H1 (cell line): ENCODE results near the gene LGI4. TPM values are rescaled to one million over a fixed set of nuclear protein-coding genes. Genes with fewer than 3 reads are reported as not detected.
"Not testable (repeated sequence)": the region's sequence is repeated elsewhere in the genome, so short reads cannot be mapped to it uniquely, and the experiment has no call there.

Source experiments
- CTCF ChIA-PET: fragments of 300-600 bp; sonication (Branson Sonifier 250); formaldehyde crosslinking; loops from one replicate; lab custom pipeline; 2021; ENCODE audit not compliant: partially characterized antibody; lab: Charles Lee
- POLR2A ChIA-PET: fragments of 300-600 bp; sonication (Branson Sonifier 250); formaldehyde crosslinking; loops from one replicate; lab custom pipeline; 2021; ENCODE audit warnings: inconsistent platforms; ENCODE audit not compliant: partially characterized antibody; lab: Charles Lee
- DNase-seq, 2 experiments: peaks; one replicate each; pipeline versions ENCODE4 v3.0.0 to v3.0.0-alpha.2; 2010 to 2022; ENCODE audit warnings: low spot score in 2 of 2, low read depth in 1 of 2, mixed read lengths in 1 of 2
- FAIRE-seq: peaks from 2 replicates; lab custom pipeline; 2011; peaks lifted over from hg19 to GRCh38; lab: Jason Lieb, UNC
- H2AFZ ChIP-seq: 2 replicates; pipeline ENCODE4 v1.8.1; 2012; ENCODE audit warnings: low read length, inconsistent platforms
- H2AK5ac ChIP-seq: 2 replicates; pipeline ENCODE4 v1.6.1; 2013; ENCODE audit warnings: low read depth, low read length
- H2BK120ac ChIP-seq: replicated peaks from 2 replicates; pipeline ENCODE3; 2013; ENCODE audit warnings: low read depth, low read length, inconsistent platforms
- H2BK12ac ChIP-seq: 2 replicates; pipeline ENCODE4 v1.6.1; 2013; ENCODE audit warnings: low read depth, low read length
- H2BK15ac ChIP-seq: 2 replicates; pipeline ENCODE4 v1.6.1; 2013; ENCODE audit warnings: low read length
- H2BK20ac ChIP-seq: 2 replicates; pipeline ENCODE4 v1.6.1; 2013; ENCODE audit warnings: low read length
- H2BK5ac ChIP-seq: 2 replicates; pipeline ENCODE4 v1.6.1; 2013; ENCODE audit warnings: low read depth, low read length
- H3K14ac ChIP-seq: 2 replicates; pipeline ENCODE4 v1.6.1; 2013; ENCODE audit warnings: inconsistent platforms; ENCODE audit not compliant: insufficient read length
- H3K18ac ChIP-seq: 2 replicates; pipeline ENCODE4 v1.6.1; 2013; ENCODE audit warnings: low read length; ENCODE audit errors: extremely low read depth
- H3K23ac ChIP-seq: 2 replicates; pipeline ENCODE4 v1.6.1; 2013; ENCODE audit warnings: inconsistent platforms; ENCODE audit not compliant: insufficient read length
- H3K23me2 ChIP-seq: 2 replicates; pipeline ENCODE4 v1.6.1; 2013; ENCODE audit warnings: low read depth, low read length
- H3K27ac ChIP-seq: 2 replicates; pipeline ENCODE4 v1.6.1; 2011; ENCODE audit warnings: low read depth, low read length, inconsistent platforms
- H3K27me3 ChIP-seq, 4 experiments: replicated peaks in 1 of 4; 1 replicate in 1 of 4; 2 replicates in 3 of 4; pipeline versions ENCODE4 v1.6.1 to v1.8.1; 2011 to 2013; ENCODE audit warnings: low read length in 3 of 4, mild to moderate bottlenecking in 3 of 4, inconsistent platforms in 2 of 4, mixed read lengths in 2 of 4, moderate library complexity in 1 of 4; ENCODE audit not compliant: control insufficient read depth in 3 of 4, insufficient read depth in 3 of 4; ENCODE audit errors: extremely low read depth in 1 of 4
- H3K36me3 ChIP-seq, 4 experiments: 2 replicates each; pipeline versions ENCODE4 v1.6.1 to v1.8.1; 2011 to 2013; ENCODE audit warnings: mild to moderate bottlenecking in 4 of 4, low read length in 3 of 4, moderate library complexity in 2 of 4, control low read depth in 1 of 4, inconsistent platforms in 1 of 4; ENCODE audit not compliant: insufficient read depth in 4 of 4, control insufficient read depth in 2 of 4
- H3K4ac ChIP-seq: replicated peaks from 2 replicates; pipeline ENCODE3; 2013; ENCODE audit warnings: low read length, low read depth, mixed read lengths, inconsistent platforms; ENCODE audit not compliant: insufficient read length
- H3K4me1 ChIP-seq, 4 experiments: replicated peaks in 1 of 4; 1 replicate in 1 of 4; 2 replicates in 3 of 4; pipeline versions ENCODE4 v1.6.1 to v1.8.1; 2011 to 2013; ENCODE audit warnings: low read length in 3 of 4, inconsistent platforms in 2 of 4, mixed read lengths in 1 of 4; ENCODE audit not compliant: insufficient read depth in 4 of 4, control insufficient read depth in 3 of 4
- H3K4me2 ChIP-seq, 2 experiments: 2 replicates each; pipeline versions ENCODE4 v1.6.1 to v1.8.1; 2011 to 2013; ENCODE audit warnings: low read depth in 2 of 2, low read length in 2 of 2, control low read depth in 1 of 2, inconsistent platforms in 1 of 2, mild to moderate bottlenecking in 1 of 2; ENCODE audit not compliant: insufficient read depth in 1 of 2
- H3K4me3 ChIP-seq, 4 experiments: fragments of 200-600, 300-600 bp in 1 of 4; sonication (generic), shearing (Covaris generic), sonication (Bioruptor Twin) in 1 of 4; 2 replicates each; pipeline versions ENCODE4 v1.5.1 to v1.8.1; 2011 to 2016; ENCODE audit warnings: low read length in 4 of 4, low read depth in 3 of 4, control low read depth in 2 of 4, inconsistent platforms in 2 of 4, mild to moderate bottlenecking in 2 of 4, mixed read lengths in 1 of 4, moderate library complexity in 1 of 4; ENCODE audit not compliant: insufficient read depth in 2 of 4; ENCODE audit errors: extremely low read depth in 1 of 4
- H3K56ac ChIP-seq: replicated peaks from 2 replicates; pipeline ENCODE3; 2013; ENCODE audit warnings: low read depth, mild to moderate bottlenecking, mixed read lengths, low read length, inconsistent platforms; ENCODE audit not compliant: insufficient read length
- H3K79me1 ChIP-seq: 2 replicates; pipeline ENCODE4 v1.6.1; 2013; ENCODE audit warnings: low read depth, low read length, control low read depth
- H3K79me2 ChIP-seq, 2 experiments: 2 replicates each; pipeline versions ENCODE4 v1.6.1 to v1.8.1; 2012 to 2013; ENCODE audit warnings: low read length in 2 of 2, mild to moderate bottlenecking in 2 of 2, inconsistent platforms in 1 of 2; ENCODE audit not compliant: insufficient read depth in 2 of 2, control insufficient read depth in 1 of 2
- H3K9ac ChIP-seq, 4 experiments: replicated peaks in 1 of 4; 1 replicate in 1 of 4; 2 replicates in 3 of 4; pipeline versions ENCODE4 v1.6.1 to v1.8.1; 2011 to 2013; ENCODE audit warnings: low read depth in 3 of 4, low read length in 3 of 4, control low read depth in 2 of 4, mild to moderate bottlenecking in 2 of 4, moderate library complexity in 2 of 4, inconsistent platforms in 1 of 4; ENCODE audit errors: extremely low read depth in 1 of 4
- H3K9me3 ChIP-seq, 2 experiments: 2 replicates each; pipeline versions ENCODE4 v1.6.1 to v1.8.1; 2012 to 2013; ENCODE audit warnings: mild to moderate bottlenecking in 2 of 2, moderate library complexity in 2 of 2, control low read depth in 1 of 2, inconsistent platforms in 1 of 2, low read depth in 1 of 2, low read length in 1 of 2, mixed read lengths in 1 of 2; ENCODE audit not compliant: insufficient read depth in 2 of 2
- H4K20me1 ChIP-seq, 2 experiments: replicated peaks in 1 of 2; 2 replicates each; pipeline versions ENCODE3 to v1.8.1; 2011 to 2013; ENCODE audit warnings: inconsistent platforms in 2 of 2, low read length in 2 of 2, mild to moderate bottlenecking in 1 of 2; ENCODE audit not compliant: insufficient read depth in 2 of 2, control insufficient read depth in 1 of 2
- H4K5ac ChIP-seq: 2 replicates; pipeline ENCODE4 v1.6.1; 2013; ENCODE audit warnings: low read length, low read depth, mixed read lengths, inconsistent platforms; ENCODE audit not compliant: insufficient read length
- H4K8ac ChIP-seq: 2 replicates; pipeline ENCODE4 v1.8.0; 2013; ENCODE audit warnings: mild to moderate bottlenecking, moderate library complexity, low read length, inconsistent platforms; ENCODE audit not compliant: insufficient read depth; ENCODE audit errors: extremely low read depth
- H4K91ac ChIP-seq: replicated peaks from 2 replicates; pipeline ENCODE3; 2013; ENCODE audit warnings: low read length, mixed read lengths, inconsistent platforms; ENCODE audit not compliant: insufficient read length
- CHD1 ChIP-seq: IDR thresholded peaks from 2 replicates; pipeline ENCODE4 v1.6.1; 2012; ENCODE audit warnings: low read depth, low read length, improper control_type of control experiment
- GTF2F1 ChIP-seq: IDR thresholded peaks from 2 replicates; pipeline ENCODE4 v1.6.1; 2012; ENCODE audit warnings: low read depth, low read length, improper control_type of control experiment, borderline replicate concordance
- RFX5 ChIP-seq: IDR thresholded peaks from 2 replicates; pipeline ENCODE4 v1.6.1; 2011; ENCODE audit warnings: low read depth, low read length, improper control_type of control experiment, borderline replicate concordance
- SRF ChIP-seq: IDR thresholded peaks from 2 replicates; pipeline ENCODE4 v1.6.1; 2011; ENCODE audit warnings: mild to moderate bottlenecking, low read depth, low read length, moderate library complexity
- WGBS, 2 experiments: shearing (Covaris generic) in 1 of 2; methylation state at CpG; one replicate each; pipeline versions ENCODE4 v1.1.6 to v1.1.7; 2013 to 2015; ENCODE audit warnings: low lambda C conversion rate in 2 of 2, mixed read lengths in 2 of 2, inconsistent platforms in 1 of 2, low coverage in 1 of 2, missing lambda C conversion rate in 1 of 2; ENCODE audit not compliant: insufficient replicate concordance in 2 of 2, insufficient coverage in 1 of 2, insufficient read length in 1 of 2; ENCODE audit errors: extremely low coverage in 1 of 2, missing lambda C conversion rate in 1 of 2; 5-methylcytosine and 5-hydroxymethylcytosine counted together
- polyA plus RNA-seq, 7 experiments: library from polyadenylated mRNA; depleted of rRNA in 3 of 7; stranded (reverse) in 5 of 7; unstranded in 2 of 7; fragments of >200 nt in 5 of 7; fragments of 200-250 nt in 2 of 7; gene quantifications; 1 replicate in 5 of 7; 2 replicates in 1 of 7; 4 replicates in 1 of 7; pipeline versions ENCODE4 v1.2.1 to v1.2.3, GENCODE V29; 2011 to 2013; ENCODE audit warnings: missing spikeins in 2 of 7, mixed read lengths in 2 of 7
- total RNA-seq: library from RNA; stranded (reverse); fragmentation: NEBNext Ultra II Directional; extraction: Animal tissue kit (Norgen Biotek cat#: 25700); gene quantifications from 2 replicates; pipeline ENCODE4 v1.2.1, GENCODE V29; 2021
- TF ChIP-seq, protein P1 (sequence below): IDR thresholded peaks from 2 replicates; pipeline ENCODE4 v1.6.1; 2011; ENCODE audit warnings: low read depth, mild to moderate bottlenecking, low read length; ENCODE audit not compliant: insufficient read depth

The LGI4 gene
- total and polyA plus RNA-seq, 2 of the 8 experiments (the other 6 are each of a cell fraction or from before 2014, with no cell fraction given), result 2.0 to 8.2 TPM

DNA sequence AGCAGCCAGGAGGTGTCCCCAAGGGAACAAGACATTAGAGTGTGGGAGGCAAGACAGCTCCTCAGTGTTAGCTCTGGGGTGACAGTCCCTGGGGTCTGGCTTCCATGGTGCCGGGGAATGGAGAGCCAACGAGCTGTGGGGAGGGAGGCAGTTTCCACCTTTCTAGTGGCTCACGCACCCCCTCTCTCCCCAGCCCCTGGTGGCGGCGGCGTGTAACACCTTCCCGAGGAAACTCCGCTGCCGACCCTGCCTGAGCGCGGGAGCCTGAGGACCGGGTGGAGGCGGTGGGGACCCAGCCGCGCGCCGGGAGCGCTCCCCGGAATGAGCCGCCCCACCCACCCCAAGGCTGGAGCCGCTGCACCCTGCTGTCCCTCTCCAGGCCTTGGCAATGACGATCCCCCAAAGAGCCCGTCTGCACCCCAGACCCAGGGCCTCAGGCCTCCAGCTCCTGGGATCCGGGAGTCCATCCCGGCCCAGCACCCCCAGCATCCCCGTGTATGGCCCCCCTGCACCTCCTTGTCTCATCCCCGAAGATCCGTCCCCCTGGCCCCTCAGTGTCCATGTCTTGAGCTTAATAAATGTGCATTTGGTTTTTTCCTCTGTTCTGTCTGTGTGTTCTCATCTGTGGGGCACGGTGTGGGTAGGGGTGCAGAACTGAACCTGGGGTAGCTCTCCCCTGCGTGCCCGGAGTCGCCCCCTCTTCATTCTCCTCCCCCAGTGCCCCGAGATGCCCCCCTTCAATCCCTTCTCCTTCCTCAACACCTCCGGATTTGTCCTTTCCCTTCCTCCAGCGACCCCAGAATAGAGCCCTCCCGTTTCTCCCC, 19.1 kb upstream of the LGI4 start (continued):
- TF ChIP-seq SRF (no peak), GTF2F1 (no peak), CHD1 (no peak), RFX5 (no peak)
- TF ChIP-seq, protein P1, sequence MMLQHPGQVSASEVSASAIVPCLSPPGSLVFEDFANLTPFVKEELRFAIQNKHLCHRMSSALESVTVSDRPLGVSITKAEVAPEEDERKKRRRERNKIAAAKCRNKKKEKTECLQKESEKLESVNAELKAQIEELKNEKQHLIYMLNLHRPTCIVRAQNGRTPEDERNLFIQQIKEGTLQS, result no peak

DNA sequence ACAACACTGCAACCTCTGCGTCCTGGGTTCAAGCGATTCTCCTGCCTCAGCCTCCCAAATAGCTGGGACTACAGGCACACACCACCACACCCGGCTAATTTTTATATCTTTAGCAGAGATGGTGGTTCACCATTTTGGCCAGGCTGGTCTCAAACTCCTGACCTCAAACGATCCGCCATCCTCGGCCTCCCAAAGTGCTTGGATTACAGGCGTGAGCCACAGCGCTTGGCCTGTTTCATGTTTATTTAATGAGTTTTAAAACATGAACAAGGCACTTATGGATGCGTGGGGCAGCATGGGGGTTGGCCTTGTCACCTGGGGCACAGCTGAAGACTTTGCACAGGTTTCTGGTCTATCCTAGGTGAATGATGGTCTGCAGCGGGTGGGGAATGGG, 18.3 kb upstream of the LGI4 start:
- DNase-seq, result not testable (repeated sequence)
- ChIA-PET POLR2A (interaction anchor here (0.6 to 5.6 kb wide), 9 partner anchors 9 to 109 kb away, joined by 3 to 67 read pairs (median 5); partner anchors contain the start of gene FXYD7), CTCF (interaction anchor here (0.6 to 4.3 kb wide), 21 partner anchors 10 to 154 kb away, joined by 3 to 60 read pairs (median 6); partner anchors contain the start of gene FXYD7)

More for the DNA sequence above, 18.3 kb upstream of the LGI4 start:
- not testable (repeated sequence) for H4K8ac ChIP-seq, H3K23me2 ChIP-seq, H2AFZ ChIP-seq, H3K9ac ChIP-seq, H2BK120ac ChIP-seq, H4K5ac ChIP-seq, H3K56ac ChIP-seq, H3K23ac ChIP-seq, FAIRE-seq, H3K27me3 ChIP-seq, H3K14ac ChIP-seq, H2AK5ac ChIP-seq, H3K27ac ChIP-seq, H4K20me1 ChIP-seq, H3K79me1 ChIP-seq, H3K9me3 ChIP-seq
- peak overlapping the region in 1 of 4 experiments; percentile 71; a peak in 3 of 8 replicates for H3K4me3 ChIP-seq
- H3K79me2 ChIP-seq, result peaks cover 0 to 11% of the 10 kb centered on the region in 2 experiments; a peak in 1 of 4 replicates
- H3K36me3 ChIP-seq, result peaks cover 0 to 10% (median 4%) of the 10 kb centered on the region in 4 experiments; a peak in 5 of 8 replicates
- peak overlapping the region; percentile 82 to 91 for H3K4me2 ChIP-seq
- H2BK5ac ChIP-seq, result peak overlapping the region; percentile 26; the same call in 1 of the 2 replicates
- H2BK12ac ChIP-seq, result peak overlapping the region; percentile 86; the same call in 1 of the 2 replicates
- H3K18ac ChIP-seq, result 0 out of 2 replicates have a peak overlapping the region, but pooled peaks have one; percentile 41
- H2BK20ac ChIP-seq, result peak overlapping the region; percentile 15; the same call in 1 of the 2 replicates
- H2BK15ac ChIP-seq, result peak overlapping the region; percentile 77; the same call in 1 of the 2 replicates
- peak overlapping the region; percentile 17 for H3K4ac ChIP-seq
- peaks cover 4 to 28% (median 19%) of the 10 kb centered on the region in 4 experiments for H3K4me1 ChIP-seq
- peak overlapping the region; percentile 20 for H4K91ac ChIP-seq
- WGBS, 2 experiments, result 86% methylated on average over 10 of the region's 10 CpGs; no CpG with 5 or more reads in 1 of the 2 experiments
